Fibroblast of gingiva (primary cell): ENCODE data around the gene KCND3.

Experiments used
- DNase-seq: peaks from one replicate; pipeline ENCODE4 v3.0.0-alpha.2; 2011; ENCODE audit warnings: low read depth

The KCND3 gene

DNA sequence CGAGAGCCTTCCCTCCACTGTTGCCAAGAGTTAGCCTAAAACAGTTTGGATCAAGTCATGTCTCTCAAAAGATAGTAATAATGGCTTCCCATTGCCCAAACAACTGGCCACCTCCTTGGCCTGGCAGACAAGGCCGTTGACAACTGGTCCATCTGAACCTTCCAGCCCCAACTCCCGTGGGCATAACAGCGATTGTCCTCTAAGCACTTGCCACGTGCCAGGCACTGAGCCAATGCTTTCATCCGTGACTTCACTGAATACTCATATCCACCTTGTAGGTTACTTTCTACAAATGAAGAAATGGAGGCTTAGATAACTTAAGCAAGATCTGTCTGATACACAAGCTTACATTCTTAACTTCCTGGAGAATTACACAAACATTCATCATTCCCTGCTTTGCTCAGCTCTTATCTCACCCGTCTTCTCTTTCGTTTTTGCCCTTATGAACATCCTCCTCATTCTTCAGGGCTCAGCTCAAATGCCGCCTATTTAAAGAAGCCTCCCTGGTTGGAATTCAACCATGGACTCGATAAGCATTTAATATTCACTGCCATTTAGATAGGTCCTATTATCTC is 106.4 kb downstream of the KCND3 start:
- no peak for DNase-seq

- DNase-seq, result no peak
These were observed 106.9 kb downstream of the KCND3 start for GRCh38 chr1:111882559-111882958.

DNA sequence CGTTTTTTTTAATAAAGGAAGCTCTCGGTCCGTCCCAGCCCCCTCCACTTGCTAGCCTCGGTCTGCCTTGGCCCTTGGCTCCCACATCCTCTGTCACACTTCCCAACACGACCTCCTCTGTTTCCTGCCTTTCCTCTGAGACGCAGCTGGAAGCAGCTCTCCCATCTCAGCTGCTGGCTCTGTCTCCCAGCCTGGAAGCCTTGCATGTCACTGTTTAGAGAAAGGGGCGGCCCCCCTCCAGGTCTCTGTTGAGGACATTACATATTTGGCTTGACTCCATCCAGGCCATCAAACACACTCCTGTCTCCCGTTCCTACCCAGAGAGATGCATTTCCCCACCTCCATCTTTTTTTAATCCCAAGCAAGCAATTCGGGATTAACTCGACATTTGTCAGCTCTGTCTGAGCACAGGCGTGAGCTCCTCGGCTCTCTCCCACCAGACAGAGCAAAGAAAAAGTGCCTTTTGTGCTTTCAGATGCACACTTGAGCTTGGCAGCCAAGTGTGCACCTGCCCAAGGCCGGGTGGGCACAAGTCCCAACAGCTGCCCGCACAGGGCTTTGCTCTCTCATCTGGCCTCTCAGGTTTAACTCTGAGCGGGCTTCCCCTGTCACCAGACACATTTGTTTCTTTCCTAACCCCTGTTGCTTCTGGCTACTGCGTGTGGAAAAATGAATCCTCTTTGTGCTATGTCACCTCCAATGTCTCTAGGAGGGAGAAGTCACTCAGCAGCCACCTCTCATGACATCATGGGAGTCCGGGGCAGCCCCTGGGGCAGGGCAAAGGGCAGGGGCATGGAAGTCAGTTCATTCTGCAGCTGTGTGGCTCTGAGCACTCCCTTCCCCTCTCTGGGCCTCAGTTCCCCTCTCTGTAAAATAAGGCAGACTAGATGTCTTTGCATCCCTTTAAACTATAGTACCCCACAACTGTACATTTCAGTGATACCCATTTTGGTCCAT is 108.3 kb downstream of the KCND3 start:
- no peak for DNase-seq

- no peak for DNase-seq
These were observed 110.4 kb downstream of the KCND3 start for GRCh38 chr1:111879081-111879480.

- DNase-seq, result no peak
These were observed 110.8 kb downstream of the KCND3 start for GRCh38 chr1:111878649-111879048.

DNA sequence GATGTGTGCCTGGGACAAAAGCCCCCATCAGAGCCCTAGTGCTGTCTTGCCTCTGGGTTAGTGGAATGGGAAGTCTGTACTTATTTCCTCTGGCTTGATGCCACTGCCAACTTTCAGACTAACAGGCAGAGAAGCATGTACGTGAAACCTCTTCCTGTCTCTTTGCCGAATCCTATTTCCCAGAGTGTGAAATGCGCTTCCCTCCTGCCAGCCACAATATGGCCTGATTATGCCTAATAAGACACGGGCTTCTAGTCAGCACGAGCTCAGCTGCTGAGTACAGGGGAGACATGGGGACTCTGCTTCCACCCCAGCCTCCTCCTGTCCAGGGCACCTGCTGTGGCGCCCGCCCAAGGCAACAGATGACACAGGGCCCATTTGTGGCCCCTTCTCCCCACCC is 111.4 kb downstream of the KCND3 start:
- no peak for DNase-seq

- no peak for DNase-seq
These were observed 112.8 kb downstream of the KCND3 start for GRCh38 chr1:111876631-111877030.

DNA sequence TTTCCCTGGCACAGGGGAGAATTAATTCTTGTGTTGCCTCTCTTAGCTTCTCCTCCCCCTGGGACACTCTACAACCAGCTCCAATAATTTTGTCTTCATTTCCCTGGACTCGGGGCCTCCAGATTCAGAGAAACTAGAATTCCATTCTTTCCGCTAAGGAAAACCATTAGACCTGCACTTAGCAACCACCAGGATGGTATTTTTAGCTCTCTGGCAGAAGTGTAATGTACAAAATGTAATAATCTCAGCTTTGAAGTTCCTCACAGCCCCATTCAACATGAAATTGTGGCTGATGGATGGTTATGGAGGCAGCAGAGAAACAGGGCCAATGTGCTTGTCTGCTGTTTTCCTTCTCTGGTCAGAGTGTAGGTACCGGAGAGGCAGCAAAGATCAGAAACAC is 113.8 kb downstream of the KCND3 start:
- DNase-seq, result no peak

DNA sequence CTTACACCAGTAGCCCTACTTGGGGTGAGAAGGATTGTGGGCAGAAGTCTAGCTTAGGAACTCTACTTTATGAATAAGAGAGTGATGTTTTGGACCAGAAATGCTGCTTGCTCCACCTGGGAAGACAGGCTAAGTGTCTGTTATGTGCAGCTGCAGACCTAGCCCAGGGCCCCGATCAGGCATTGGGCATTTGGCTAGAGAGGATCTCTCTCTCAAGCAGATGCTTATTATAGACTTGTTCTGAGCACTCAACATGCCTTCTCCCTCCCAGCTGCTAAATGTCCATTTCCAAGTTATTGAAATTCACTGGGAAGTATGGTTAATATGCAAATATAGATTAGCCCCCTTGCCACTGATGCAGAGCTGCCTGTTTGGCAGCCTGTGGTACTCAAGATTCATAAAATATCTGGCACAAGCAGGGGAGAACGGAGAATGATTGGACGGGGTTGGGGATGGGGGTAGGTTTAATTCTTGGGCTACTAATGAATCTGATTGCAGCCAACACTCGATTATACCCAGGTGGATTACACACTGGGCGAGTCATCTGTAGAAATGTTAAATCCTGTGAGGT is 115.9 kb downstream of the KCND3 start:
- DNase-seq, result no peak

DNA sequence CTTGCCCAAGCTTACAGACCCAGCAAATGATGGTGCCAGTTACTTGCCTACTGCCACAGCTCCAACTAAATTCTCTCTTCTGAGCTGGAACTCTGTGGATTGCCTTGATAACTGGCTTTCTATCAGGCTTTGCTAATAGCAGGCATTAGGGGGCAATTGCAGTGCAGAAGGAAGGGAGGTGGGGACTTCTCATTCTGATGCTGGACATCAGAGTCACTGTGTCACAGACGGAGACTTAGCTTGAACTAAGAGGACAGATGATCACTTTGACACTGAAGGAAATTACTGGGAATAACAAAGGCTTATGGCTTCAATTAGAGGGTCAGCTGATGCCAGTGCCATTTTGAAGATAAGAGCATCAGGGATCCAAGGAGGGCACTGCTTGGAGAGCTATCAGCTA is 119.3 kb downstream of the KCND3 start:
- DNase-seq, result no peak

DNA sequence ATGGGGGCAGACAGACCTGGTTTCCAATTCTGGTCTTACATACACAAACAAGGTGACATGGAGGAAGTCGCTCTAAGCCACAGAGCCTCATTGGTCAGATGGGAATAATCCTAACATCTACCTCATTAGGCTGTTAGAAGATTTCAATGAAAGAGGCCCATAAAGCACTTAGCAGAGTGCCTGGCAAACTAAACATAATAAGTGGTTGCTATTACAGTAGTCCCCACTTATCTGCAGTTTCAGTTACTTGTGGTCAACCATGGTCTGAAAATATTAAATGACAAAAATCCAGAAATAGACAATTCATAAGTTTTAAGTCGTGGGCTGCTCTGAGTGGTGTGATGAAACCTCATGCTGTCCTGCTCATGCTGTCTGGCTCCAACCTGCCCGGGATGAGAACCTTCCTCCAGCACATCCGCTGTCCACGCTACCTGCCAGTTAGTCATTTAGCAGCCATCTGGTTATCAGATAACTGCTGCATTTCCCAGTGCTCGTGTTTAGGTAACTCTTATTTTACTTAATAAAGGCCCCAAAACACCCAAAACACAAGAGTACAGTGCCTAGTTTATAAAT is 121.5 kb downstream of the KCND3 start:
- no peak for DNase-seq

- no peak for DNase-seq
These were observed 124.6 kb downstream of the KCND3 start for GRCh38 chr1:111864862-111865261.

- no peak for DNase-seq
These were observed 126.1 kb downstream of the KCND3 start for GRCh38 chr1:111863401-111863800.

- no peak for DNase-seq
These were observed 126.9 kb downstream of the KCND3 start for GRCh38 chr1:111862599-111862998.

- no peak for DNase-seq
These were observed 127.9 kb downstream of the KCND3 start for GRCh38 chr1:111861523-111861922.

GRCh38 chr1:111857194-111857651 is 132.2 kb downstream of the KCND3 start:
- DNase-seq, result no peak

GRCh38 chr1:111856411-111857185 is 132.9 kb downstream of the KCND3 start:
- no peak for DNase-seq

- no peak for DNase-seq
These were observed 134.2 kb downstream of the KCND3 start for GRCh38 chr1:111855260-111855659.

GRCh38 chr1:111852261-111852721 is 137.2 kb downstream of the KCND3 start:
- no peak for DNase-seq

DNA sequence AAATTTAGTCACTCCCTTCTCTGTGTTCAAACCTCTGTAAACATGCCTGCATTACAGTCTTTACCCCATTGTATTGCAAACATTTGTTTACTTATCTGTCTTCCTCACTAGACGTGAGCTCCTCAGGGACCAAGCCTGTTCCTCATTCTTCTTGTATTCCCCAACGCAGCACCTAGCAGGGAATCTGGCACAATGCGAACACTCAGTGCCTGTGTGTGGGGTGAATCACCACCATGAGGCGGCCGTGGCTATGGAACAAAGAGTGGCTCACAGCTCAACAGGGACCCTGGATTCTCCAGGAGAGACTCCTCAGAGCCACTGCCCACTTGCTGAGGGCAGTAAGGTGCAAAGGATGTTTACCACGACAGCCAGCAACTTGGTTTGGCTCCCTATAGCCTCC is 137.9 kb downstream of the KCND3 start:
- DNase-seq, result no peak

GRCh38 chr1:111850109-111850508 is 139.4 kb downstream of the KCND3 start:
- DNase-seq, result no peak
